Activated B cell treated with CpG ODN at 0.5 μM for 24 hours (primary cell): Measurements from ENCODE around the gene TEDC2. TPM values are rescaled to one million over a fixed set of nuclear protein-coding genes. Genes with fewer than 3 reads are reported as not detected.

Source experiments
- ATAC-seq: fragments of 200-7000 bp; cut with Tn5 transposase; one replicate; pipeline ENCODE4 v1.10.0; 2021; ENCODE audit warnings: low read depth, mild to moderate bottlenecking, moderate library complexity
- CTCF ChIA-PET: fragments of 350-600 bp; sonication (Branson Sonifier 250); formaldehyde crosslinking; loops from one replicate; lab custom pipeline; 2021; ENCODE audit warnings: antibody characterized with exemption; lab: Charles Lee
- POLR2A ChIA-PET: fragments of 350-600 bp; sonication (Branson Sonifier 250); formaldehyde crosslinking; loops from one replicate; lab custom pipeline; 2021; ENCODE audit warnings: antibody characterized with exemption; lab: Charles Lee
- DNase-seq: peaks from one replicate; pipeline ENCODE4 v3.0.0; 2022
- H3K27ac Mint-ChIP-seq: one replicate; pipeline ENCODE4 v1.8.0; 2020; ENCODE audit warnings: mixed read lengths
- H3K27me3 Mint-ChIP-seq: one replicate; pipeline ENCODE4 v1.8.0; 2021; ENCODE audit warnings: mixed read lengths
- H3K36me3 Mint-ChIP-seq: one replicate; pipeline ENCODE4 v1.8.0; 2021; ENCODE audit warnings: low read depth, mixed read lengths
- H3K4me1 Mint-ChIP-seq: one replicate; pipeline ENCODE4 v1.8.0; 2021; ENCODE audit warnings: mixed read lengths
- H3K4me3 Mint-ChIP-seq: one replicate; pipeline ENCODE4 v1.8.0; 2020; ENCODE audit warnings: mild to moderate bottlenecking, mixed read lengths
- H3K9me3 Mint-ChIP-seq: one replicate; pipeline ENCODE4 v1.8.0; 2020; ENCODE audit warnings: mixed read lengths
- CTCF ChIP-seq: fragments of 200-600 bp; IDR thresholded peaks from one replicate; pipeline ENCODE4 v1.8.0; 2022; ENCODE audit warnings: antibody characterized with exemption, mild to moderate bottlenecking
- intact Hi-C: fragments of 100-400 bp; cut with micrococcal nuclease; formaldehyde crosslinking; loops from one replicate; pipeline ENCODE4 v1.15.1; 2024
- total RNA-seq: library from RNA; stranded (reverse); gene quantifications from 2 replicates; pipeline ENCODE4 v1.2.3, GENCODE V29; 2022

The TEDC2 gene
- total RNA-seq, 1 donor from 2014 or later, result 4.4 TPM

- H3K36me3 Mint-ChIP-seq, result no peaks in the 10 kb centered on the region
- H3K9me3 Mint-ChIP-seq, result no peaks in the 10 kb centered on the region
- peak within 1 kb of the TSS; percentile 83 for H3K4me3 Mint-ChIP-seq
- peaks cover 25% of the 10 kb centered on the region for H3K4me1 Mint-ChIP-seq
- no peak for TF ChIP-seq CTCF
- intact Hi-C loops, result loop anchor here (1.0 to 2.0 kb wide), 4 partner anchors 12 to 135 kb away; partner anchors contain the start of genes ABCA3, CCNF and TEDC2
- ChIA-PET POLR2A (interaction anchor here (0.6 to 2.3 kb wide), 12 partner anchors 12 to 510 kb away, joined by 3 to 18 read pairs (median 4); partner anchors contain the start of genes AMDHD2, PGP, RPS2 and TEDC2), CTCF (interaction anchor here (0.9 to 1.4 kb wide), 2 partner anchors 13 to 45 kb away, joined by 3 read pairs; no protein-coding TSS in a partner anchor)
- no peak within 1 kb of the TSS for H3K27ac Mint-ChIP-seq
- DNase-seq, result peak; percentile 89
- peaks cover 10% of the 10 kb centered on the region for H3K27me3 Mint-ChIP-seq
- ATAC-seq, result peak; percentile 79
These were observed 15.0 kb downstream of the TEDC2 start, which contains the start of gene TBC1D24 for GRCh38 chr16:2474877-2475412. Gene TBC1D24, plus strand, starts transcription at chr16:2475127. Its CDS starts 21,022 bp downstream, at chr16:2496149.

GRCh38 chr16:2475413-2476344, 15.8 kb downstream of the TEDC2 start:
- peaks cover 18% of the 10 kb centered on the region for H3K4me1 Mint-ChIP-seq
- H3K4me3 Mint-ChIP-seq, result peak overlapping the region; percentile 64
- H3K27ac Mint-ChIP-seq, result no peak overlapping the region
- ChIA-PET POLR2A (interaction anchor here (0.7 to 2.3 kb wide), 11 partner anchors 11 to 511 kb away, joined by 3 to 18 read pairs (median 5); partner anchors contain the start of genes AMDHD2, PGP, RPS2 and TEDC2), CTCF (interaction anchor here (0.9 to 1.4 kb wide), 2 partner anchors 12 to 46 kb away, joined by 3 read pairs; no protein-coding TSS in a partner anchor)
- H3K36me3 Mint-ChIP-seq, result no peaks in the 10 kb centered on the region
- intact Hi-C loops, result loop anchor here (1.0 to 2.0 kb wide), 2 partner anchors 47 to 135 kb away; partner anchors contain the start of genes ABCA3 and CCNF
- peaks cover 4% of the 10 kb centered on the region for H3K27me3 Mint-ChIP-seq
- no peak for TF ChIP-seq CTCF
- ATAC-seq, result peak; percentile 41
- no peak for DNase-seq
- H3K9me3 Mint-ChIP-seq, result no peaks in the 10 kb centered on the region

- peaks cover 18% of the 10 kb centered on the region for H3K4me1 Mint-ChIP-seq
- no peak for ATAC-seq
- POLR2A ChIA-PET, result no interaction called here
- no peaks in the 10 kb centered on the region for H3K36me3 Mint-ChIP-seq
- no peak for TF ChIP-seq CTCF
- peaks cover 4% of the 10 kb centered on the region for H3K27me3 Mint-ChIP-seq
- peak overlapping the region; percentile 61 for H3K4me3 Mint-ChIP-seq
- CTCF ChIA-PET, result no interaction called here
- H3K27ac Mint-ChIP-seq, result peak overlapping the region; percentile 12
- intact Hi-C loops, result no loop called here
- no peaks in the 10 kb centered on the region for H3K9me3 Mint-ChIP-seq
- DNase-seq, result no peak
These were observed 16.4 kb downstream of the TEDC2 start for GRCh38 chr16:2476345-2476720.

- TF ChIP-seq CTCF, result no peak
- no peaks in the 10 kb centered on the region for H3K9me3 Mint-ChIP-seq
- ChIA-PET CTCF (no interaction called here), POLR2A (no interaction called here)
- no peaks in the 10 kb centered on the region for H3K36me3 Mint-ChIP-seq
- H3K27me3 Mint-ChIP-seq, result peaks cover 4% of the 10 kb centered on the region
- intact Hi-C loops, result no loop called here
- ATAC-seq (no peak), DNase-seq (no peak)
- peaks cover 18% of the 10 kb centered on the region for H3K4me1 Mint-ChIP-seq
- H3K27ac Mint-ChIP-seq, result peak overlapping the region; percentile 12
- H3K4me3 Mint-ChIP-seq, result peak overlapping the region; percentile 61
These were observed 16.8 kb downstream of the TEDC2 start for GRCh38 chr16:2476741-2477140.
